ENCODE measurements around the gene SRY.
"Not testable (repeated sequence)": the region's sequence is repeated elsewhere in the genome, so short reads cannot be mapped to it uniquely, and the experiment has no call there.

SRY gene

GRCh38 chrY:2787600-2787999, at the start of gene SRY:
Gene SRY, minus strand, starts transcription at chrY:2787682. Its CDS starts 79 bp downstream, at chrY:2787603.
- Histone ChIP-seq H3K36me3 (ENCODE audit: control insufficient read depth, insufficient read depth, low read length) (no peaks in the 10 kb centered on the region), H3K4me3 (ENCODE audit: low read depth, low read length) (no peak within 1 kb of the TSS), H3K9me3 (ENCODE audit: control insufficient read depth, low read length) (no peaks in the 10 kb centered on the region), H3K4me2 (ENCODE audit: low read length) (no peak within 1 kb of the TSS), H3K27me3 (ENCODE audit: control insufficient read depth, insufficient read depth, low read length) (no peaks in the 10 kb centered on the region), H3K27ac (no peak within 1 kb of the TSS), H2AFZ (no peak within 1 kb of the TSS), H3K4me1 (no peaks in the 10 kb centered on the region), H3K9ac (no peak within 1 kb of the TSS), H3K79me2 (no peaks in the 10 kb centered on the region)
- no peak for TF ChIP-seq CTCF (IDR thresholded peaks at IDR 0.05)

- Histone ChIP-seq H3K4me2 (ENCODE audit: low read length) (no peak overlapping the region), H3K36me3 (ENCODE audit: control insufficient read depth, insufficient read depth, low read length) (no peaks in the 10 kb centered on the region), H3K27ac (no peak overlapping the region), H3K9ac (no peak overlapping the region), H3K4me3 (ENCODE audit: low read depth, low read length) (no peak overlapping the region), H3K27me3 (ENCODE audit: control insufficient read depth, insufficient read depth, low read length) (no peaks in the 10 kb centered on the region), H2AFZ (no peak overlapping the region), H3K9me3 (ENCODE audit: control insufficient read depth, low read length) (no peaks in the 10 kb centered on the region), H3K79me2 (no peaks in the 10 kb centered on the region), H3K4me1 (no peaks in the 10 kb centered on the region)
- no peak for TF ChIP-seq CTCF (IDR thresholded peaks at IDR 0.05)
Measured at GRCh38 chrY:2837078-2837477, 49.6 kb upstream of the SRY start.

DNA sequence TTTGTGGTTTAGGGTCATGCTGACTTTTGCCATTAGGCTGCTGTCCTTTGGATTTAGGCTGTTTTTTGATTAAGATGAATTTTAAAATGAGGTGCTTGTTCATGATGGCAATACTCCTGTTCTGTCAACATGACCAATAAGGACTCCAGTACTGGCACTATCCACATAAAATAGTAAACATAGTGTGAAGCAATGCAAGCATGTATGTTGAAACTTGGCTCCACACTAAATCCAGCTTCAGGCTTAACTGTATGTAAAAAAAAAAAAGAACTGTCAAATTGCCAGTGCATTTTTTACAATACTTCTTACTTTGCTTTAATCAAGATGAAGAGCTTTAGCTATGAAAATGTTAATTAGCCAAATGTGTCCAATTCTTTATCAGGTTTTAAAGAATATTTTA, 47.7 kb upstream of the SRY start:
- Histone ChIP-seq H3K27ac (no peak overlapping the region), H3K79me2 (no peaks in the 10 kb centered on the region), H3K36me3 (ENCODE audit: control insufficient read depth, insufficient read depth, low read length) (no peaks in the 10 kb centered on the region), H3K4me3 (ENCODE audit: low read depth, low read length) (no peak overlapping the region), H3K4me2 (ENCODE audit: low read length) (no peak overlapping the region), H2AFZ (no peak overlapping the region), H3K9ac (no peak overlapping the region), H3K27me3 (ENCODE audit: control insufficient read depth, insufficient read depth, low read length) (no peaks in the 10 kb centered on the region), H3K9me3 (ENCODE audit: control insufficient read depth, low read length) (no peaks in the 10 kb centered on the region), H3K4me1 (no peaks in the 10 kb centered on the region)
- no peak for TF ChIP-seq CTCF (IDR thresholded peaks at IDR 0.05)

- H3K27ac ChIP-seq = no peak overlapping the region
- H3K4me3 ChIP-seq (ENCODE audit: low read depth, low read length) = no peak overlapping the region
- H3K36me3 ChIP-seq (ENCODE audit: control insufficient read depth, insufficient read depth, low read length) = no peaks in the 10 kb centered on the region
- H3K9ac ChIP-seq = no peak overlapping the region
- H3K27me3 ChIP-seq (ENCODE audit: control insufficient read depth, insufficient read depth, low read length) = no peaks in the 10 kb centered on the region
- H2AFZ ChIP-seq = no peak overlapping the region
- no peaks in the 10 kb centered on the region for H3K9me3 ChIP-seq (ENCODE audit: control insufficient read depth, low read length)
- TF ChIP-seq CTCF (IDR thresholded peaks at IDR 0.05) = no peak
- no peaks in the 10 kb centered on the region for H3K79me2 ChIP-seq
- H3K4me1 ChIP-seq = no peaks in the 10 kb centered on the region
- H3K4me2 ChIP-seq (ENCODE audit: low read length) = no peak overlapping the region
Measured at GRCh38 chrY:2828497-2828896, 41.0 kb upstream of the SRY start.

- no peaks in the 10 kb centered on the region for H3K27me3 ChIP-seq (ENCODE audit: control insufficient read depth, insufficient read depth, low read length)
- H3K4me1 ChIP-seq = no peaks in the 10 kb centered on the region
- no peaks in the 10 kb centered on the region for H3K36me3 ChIP-seq (ENCODE audit: control insufficient read depth, insufficient read depth, low read length)
- H3K4me2 ChIP-seq (ENCODE audit: low read length) = no peak overlapping the region
- no peaks in the 10 kb centered on the region for H3K79me2 ChIP-seq
- H3K4me3 ChIP-seq (ENCODE audit: low read depth, low read length) = no peak overlapping the region
- no peak overlapping the region for H2AFZ ChIP-seq
- H3K9me3 ChIP-seq (ENCODE audit: control insufficient read depth, low read length) = no peaks in the 10 kb centered on the region
- H3K9ac ChIP-seq = no peak overlapping the region
- no peak for TF ChIP-seq CTCF (IDR thresholded peaks at IDR 0.05)
- no peak overlapping the region for H3K27ac ChIP-seq
Measured at GRCh38 chrY:2824471-2824870, 37.0 kb upstream of the SRY start.

- not testable (repeated sequence) for H2AFZ ChIP-seq
Measured at GRCh38 chrY:2817146-2817896, 29.8 kb upstream of the SRY start.

More at GRCh38 chrY:2817146-2817896, 29.8 kb upstream of the SRY start:
- H3K27me3 ChIP-seq (ENCODE audit: control insufficient read depth, insufficient read depth, low read length); H3K4me2 ChIP-seq (ENCODE audit: low read length); H3K9me3 ChIP-seq (ENCODE audit: control insufficient read depth, low read length); H3K4me1 ChIP-seq; H3K9ac ChIP-seq; H3K36me3 ChIP-seq (ENCODE audit: control insufficient read depth, insufficient read depth, low read length); H3K4me3 ChIP-seq (ENCODE audit: low read depth, low read length); H3K27ac ChIP-seq; H3K79me2 ChIP-seq: not testable (repeated sequence)
